Gastrocnemius medialis (tissue), 4 donors: ENCODE data around the gene BTBD19. TPM values are rescaled to one million over a fixed set of nuclear protein-coding genes. Genes with fewer than 3 reads are reported as not detected.

Source experiments
- ATAC-seq, 2 donors: fragments of 150-250 bp; one replicate each; pipeline ENCODE4 v1.9.1; 2016
- DNase-seq, 2 donors: peaks; one replicate each; pipeline ENCODE4 v3.0.0-alpha.2; 2019
- H3K27ac ChIP-seq, 4 donors: fragments of 200-600 bp; sonication (generic); 1 replicate in 1 of 4; 2 replicates in 3 of 4; pipeline ENCODE4 v1.5.1; 2016 to 2018; ENCODE audit warnings: mild to moderate bottlenecking in 2 of 4, moderate library complexity in 1 of 4
- H3K27me3 ChIP-seq, 3 donors: fragments of 200-600 bp; sonication (generic) in 2 of 3; 1 replicate in 1 of 3; 2 replicates in 2 of 3; pipeline versions ENCODE4 v1.5.1 to v1.6.0; 2016 to 2019; ENCODE audit warnings: mild to moderate bottlenecking in 1 of 3, moderate library complexity in 1 of 3
- H3K36me3 ChIP-seq, 2 donors: fragments of 200-600 bp; sonication (generic) in 1 of 2; one replicate each; pipeline ENCODE4 v1.5.1; 2017 to 2018
- H3K4me1 ChIP-seq, 2 donors: fragments of 200-600 bp; sonication (generic) in 1 of 2; one replicate each; pipeline ENCODE4 v1.5.1; 2016 to 2017; ENCODE audit warnings: mild to moderate bottlenecking in 2 of 2
- H3K4me3 ChIP-seq, 4 donors: fragments of 200-600 bp; sonication (generic) in 3 of 4; 1 replicate in 1 of 4; 2 replicates in 3 of 4; pipeline ENCODE4 v1.5.1; 2016 to 2019; ENCODE audit warnings: mild to moderate bottlenecking in 2 of 4
- H3K9me3 ChIP-seq, 3 donors: fragments of 200-600 bp; sonication (generic) in 2 of 3; 1 replicate in 1 of 3; 2 replicates in 2 of 3; pipeline ENCODE4 v1.5.1; 2016 to 2019
- CTCF ChIP-seq, 5 experiments: fragments of 450-650 bp in 3 of 5; fragments of 200-600 bp in 2 of 5; sonication (generic) in 2 of 5; IDR thresholded peaks in 4 of 5; conservative IDR thresholded peaks in 1 of 5; 1 replicate in 4 of 5; 2 replicates in 1 of 5; pipeline ENCODE4 v1.5.1; 2016 to 2019; ENCODE audit warnings: antibody characterized with exemption in 5 of 5, mild to moderate bottlenecking in 3 of 5, moderate library complexity in 3 of 5
- POLR2A ChIP-seq, 2 donors: fragments of 450-650 bp; IDR thresholded peaks; one replicate each; pipeline ENCODE4 v1.6.1; 2017; ENCODE audit warnings: antibody characterized with exemption in 2 of 2, mild to moderate bottlenecking in 2 of 2, moderate library complexity in 2 of 2
- in situ Hi-C, 4 donors: fragments of 200-750 bp; cut with MboI; loops; one replicate each; pipeline versions ENCODE4 v1.15.0 to v1.8.0; 2017; ENCODE audit warnings: low sequenced_read_pairs in 4 of 4
- intact Hi-C: fragments of 100-400 bp; cut with DNase I; formaldehyde crosslinking; loops from one replicate; pipeline ENCODE4 v1.15.1; 2023; ENCODE audit warnings: low total_unique reads
- total RNA-seq, 4 donors: library from RNA; depleted of rRNA; stranded (reverse); fragments of >200 nt; gene quantifications; one replicate each; pipeline versions ENCODE4 v1.1.0 to v1.2.3, GENCODE V29; 2016

The BTBD19 gene
- total RNA-seq, 4 donors from 2014 or later: 0.71 to 1.4 (median 0.91) TPM; not detected in 1

GRCh38 chr1:44828003-44828651 lies 19.8 kb downstream of the BTBD19 start:
- no peaks in the 10 kb centered on the region for H3K27me3 ChIP-seq
- H3K36me3 ChIP-seq: no peaks in the 10 kb centered on the region
- no peak for TF ChIP-seq POLR2A (IDR thresholded peaks at IDR 0.05)
- intact Hi-C loops (no loop called here), in situ Hi-C loops (no loop called here)
- no peak overlapping the region for H3K27ac ChIP-seq
- H3K4me3 ChIP-seq: no peak overlapping the region
- DNase-seq (no peak), ATAC-seq (no peak)
- H3K9me3 ChIP-seq: no peaks in the 10 kb centered on the region
- H3K4me1 ChIP-seq: no peaks in the 10 kb centered on the region

- no peaks in the 10 kb centered on the region for H3K36me3 ChIP-seq
- no peak overlapping the region for H3K27ac ChIP-seq
- intact Hi-C loops (no loop called here), in situ Hi-C loops (no loop called here)
- H3K4me1 ChIP-seq: no peaks in the 10 kb centered on the region
- no peak for ATAC-seq
- no peaks in the 10 kb centered on the region for H3K27me3 ChIP-seq
- no peak for DNase-seq
- no peaks in the 10 kb centered on the region for H3K9me3 ChIP-seq
- H3K4me3 ChIP-seq: no peak overlapping the region
- TF ChIP-seq POLR2A (IDR thresholded peaks at IDR 0.05) (no peak), CTCF (IDR thresholded peaks at IDR 0.05 in 4 of 5, conservative IDR thresholded peaks at IDR 0.05 in 1 of 5) (no peak)
Observed at GRCh38 chr1:44828841-44829440, 20.6 kb downstream of the BTBD19 start.

DNA sequence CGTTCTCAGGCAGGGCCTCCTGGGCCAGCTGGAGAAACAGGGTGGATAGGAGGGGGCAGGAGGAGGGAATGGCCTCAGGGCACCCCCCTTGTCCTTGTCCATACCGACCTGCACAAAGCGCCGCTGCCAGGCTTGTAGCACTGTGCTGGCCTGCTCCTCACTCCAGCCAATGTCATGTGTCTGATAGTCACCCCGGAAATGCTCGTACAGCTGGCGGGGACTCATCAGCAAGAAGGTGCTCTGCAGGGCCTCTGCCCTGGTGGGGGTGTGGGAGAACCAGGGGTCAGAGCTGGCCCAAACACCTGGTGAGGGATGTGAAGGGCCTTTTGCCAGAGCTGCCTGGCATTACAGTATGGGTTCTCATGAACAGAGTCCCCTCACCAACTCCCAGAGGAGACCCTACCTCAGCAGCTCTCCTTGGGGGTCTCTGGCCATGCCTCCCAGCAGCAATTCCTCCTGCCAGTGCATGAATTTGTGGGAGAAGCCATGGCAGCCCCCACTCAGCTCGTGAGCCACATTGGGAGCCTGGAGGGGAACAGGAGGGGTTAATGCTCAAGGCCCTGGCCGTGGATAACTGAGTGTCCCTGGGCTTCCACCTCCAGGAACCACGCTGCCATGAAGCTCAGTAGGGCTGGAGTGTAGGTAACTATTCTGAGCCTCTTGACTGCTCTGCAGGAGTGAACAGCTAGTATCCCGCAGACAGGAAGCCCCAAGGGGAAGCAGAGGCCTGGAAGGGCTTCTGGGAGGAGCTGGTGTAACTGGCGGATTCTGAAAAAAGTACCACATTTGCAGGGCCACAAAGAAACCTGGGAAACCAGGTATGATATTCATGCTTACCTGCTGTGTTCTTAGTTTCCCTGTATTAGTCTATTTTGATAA lies 21.4 kb downstream of the BTBD19 start:
- Histone ChIP-seq H3K27me3 (no peaks in the 10 kb centered on the region), H3K36me3 (no peaks in the 10 kb centered on the region), H3K9me3 (no peaks in the 10 kb centered on the region), H3K4me3 (no peak overlapping the region), H3K27ac (no peak overlapping the region), H3K4me1 (no peaks in the 10 kb centered on the region)
- ATAC-seq (no peak), DNase-seq (no peak)
- TF ChIP-seq CTCF (IDR thresholded peaks at IDR 0.05 in 4 of 5, conservative IDR thresholded peaks at IDR 0.05 in 1 of 5): no peak
- intact Hi-C loops: loop anchor here (10.0 kb wide), 1 partner anchor 185 kb away; the partner anchor contains the start of genes HECTD3 and UROD
- in situ Hi-C loops: loop anchor here in 1 of 4 donors (10.0 kb wide), 1 partner anchor 45 kb away; the partner anchor contains the start of gene BEST4

GRCh38 chr1:44830900-44831304 lies 22.6 kb downstream of the BTBD19 start:
- H3K27ac ChIP-seq: no peak overlapping the region
- intact Hi-C loops (loop anchor here (10.0 kb wide), 1 partner anchor 184 kb away; the partner anchor contains the start of genes HECTD3 and UROD), in situ Hi-C loops (loop anchor here in 1 of 4 donors (10.0 kb wide), 1 partner anchor 46 kb away; the partner anchor contains the start of gene BEST4)
- no peaks in the 10 kb centered on the region for H3K4me1 ChIP-seq
- DNase-seq (no peak), ATAC-seq (no peak)
- no peaks in the 10 kb centered on the region for H3K27me3 ChIP-seq
- H3K36me3 ChIP-seq: no peaks in the 10 kb centered on the region
- no peak for TF ChIP-seq CTCF (IDR thresholded peaks at IDR 0.05 in 4 of 5, conservative IDR thresholded peaks at IDR 0.05 in 1 of 5)
- TF ChIP-seq POLR2A (IDR thresholded peaks at IDR 0.05): no peak
- no peak overlapping the region for H3K4me3 ChIP-seq
- no peaks in the 10 kb centered on the region for H3K9me3 ChIP-seq
